Endothelial cell of umbilical vein (primary cell): ENCODE measurements around the gene EEIG1. TPM values are rescaled to one million over a fixed set of nuclear protein-coding genes. Genes with fewer than 3 reads are reported as not detected.

Experiments
- BruUV-seq: library from RNA; stranded (reverse); fragments of 400-500 nt; replicated peaks from 2 replicates; lab custom pipeline; 2021; lab: Mats Ljungman, UMichigan
- CTCF ChIA-PET: fragments of 300-600, 350-600 bp; sonication (Branson Sonifier 250); formaldehyde crosslinking; loops from one replicate; lab custom pipeline; 2021; ENCODE audit warnings: antibody characterized with exemption, inconsistent platforms; lab: Charles Lee
- POLR2A ChIA-PET: fragments of 300-600, 350-600 bp; sonication (Branson Sonifier 250); formaldehyde crosslinking; loops from one replicate; lab custom pipeline; 2021; ENCODE audit warnings: antibody characterized with exemption, inconsistent platforms; lab: Charles Lee
- DNase-seq: peaks from one replicate; pipeline ENCODE4 v3.0.0-alpha.2; 2011; ENCODE audit warnings: low read depth, low spot score
- FAIRE-seq: peaks from 2 replicates; lab custom pipeline; 2011; peaks lifted over from hg19 to GRCh38; lab: Jason Lieb, UNC
- H2AFZ ChIP-seq: 2 replicates; pipeline ENCODE4 v1.6.0; 2012; ENCODE audit warnings: low read depth, low read length, control low read depth, inconsistent platforms
- H3K27ac ChIP-seq: 2 replicates; pipeline ENCODE4 v1.5.1; 2011; ENCODE audit warnings: low read depth, mild to moderate bottlenecking, control low read depth, low read length, moderate library complexity; ENCODE audit not compliant: insufficient read depth
- H3K27me3 ChIP-seq, 2 experiments: 2 replicates each; pipeline versions ENCODE4 v1.6.0 to v1.6.1; 2011; ENCODE audit warnings: low read length in 2 of 2, mixed read lengths in 1 of 2; ENCODE audit not compliant: control insufficient read depth in 2 of 2, insufficient read depth in 2 of 2
- H3K36me3 ChIP-seq, 2 experiments: 2 replicates in 1 of 2; 3 replicates in 1 of 2; pipeline ENCODE4 v1.5.1; 2011; ENCODE audit warnings: low read length in 2 of 2, mild to moderate bottlenecking in 1 of 2, moderate library complexity in 1 of 2; ENCODE audit not compliant: control insufficient read depth in 2 of 2, insufficient read depth in 2 of 2; ENCODE audit errors: extremely low read depth in 1 of 2
- H3K4me1 ChIP-seq: 3 replicates; pipeline ENCODE4 v1.5.1; 2011; ENCODE audit warnings: mild to moderate bottlenecking, low read length; ENCODE audit not compliant: control insufficient read depth, insufficient read depth; ENCODE audit errors: extremely low read depth
- H3K4me2 ChIP-seq: 2 replicates; pipeline ENCODE4 v1.6.1; 2011; ENCODE audit warnings: low read length, control low read depth, mixed read lengths; ENCODE audit not compliant: insufficient read depth
- H3K4me3 ChIP-seq, 3 experiments: fragments of 200-600 bp in 1 of 3; sonication (generic), shearing (Covaris generic) in 1 of 3; replicated peaks in 1 of 3; 2 replicates each; pipeline ENCODE4 v1.5.1; 2011 to 2016; ENCODE audit warnings: control low read depth in 3 of 3, low read length in 3 of 3, mild to moderate bottlenecking in 2 of 3, inconsistent platforms in 1 of 3, low read depth in 1 of 3, moderate library complexity in 1 of 3; ENCODE audit not compliant: insufficient read depth in 1 of 3
- H3K79me2 ChIP-seq: 2 replicates; pipeline ENCODE4 v1.6.0; 2012; ENCODE audit warnings: low read length, inconsistent platforms; ENCODE audit not compliant: control insufficient read depth, insufficient read depth
- H3K9ac ChIP-seq: replicated peaks from 2 replicates; pipeline ENCODE3; 2011; ENCODE audit warnings: low read length, control low read depth; ENCODE audit not compliant: insufficient read depth; ENCODE audit errors: extremely low read depth
- H3K9me1 ChIP-seq: replicated peaks from 3 replicates; pipeline ENCODE4 v1.6.0; 2011; ENCODE audit warnings: mild to moderate bottlenecking, low read length; ENCODE audit not compliant: control insufficient read depth, insufficient read depth; ENCODE audit errors: extremely low read depth
- H3K9me3 ChIP-seq: replicated peaks from 2 replicates; pipeline ENCODE4 v1.5.1; 2012; ENCODE audit warnings: low read length, inconsistent platforms; ENCODE audit not compliant: control insufficient read depth, insufficient read depth
- H4K20me1 ChIP-seq: replicated peaks from 2 replicates; pipeline ENCODE3; 2011; ENCODE audit warnings: mild to moderate bottlenecking, low read length; ENCODE audit not compliant: control insufficient read depth, insufficient read depth; ENCODE audit errors: extremely low read depth
- EZH2 ChIP-seq: IDR thresholded peaks from 2 replicates; pipeline ENCODE4 v1.6.1; 2012; ENCODE audit warnings: borderline replicate concordance, low read depth, mild to moderate bottlenecking, moderate library complexity, low read length, inconsistent platforms; ENCODE audit not compliant: severe bottlenecking
- FOS ChIP-seq: IDR thresholded peaks from 2 replicates; pipeline ENCODE4 v1.6.1; 2011; ENCODE audit warnings: mild to moderate bottlenecking, low read length, moderate library complexity, borderline replicate concordance; ENCODE audit not compliant: insufficient read depth
- GATA2 ChIP-seq: IDR thresholded peaks from 2 replicates; pipeline ENCODE4 v1.7.0; 2011; ENCODE audit warnings: low read depth, mild to moderate bottlenecking, moderate library complexity, mixed read lengths, low read length; ENCODE audit not compliant: insufficient read length, insufficient read depth
- JUN ChIP-seq: IDR thresholded peaks from 2 replicates; pipeline ENCODE4 v1.6.1; 2011; ENCODE audit warnings: borderline replicate concordance, low read depth; ENCODE audit not compliant: insufficient read length, insufficient read depth
- MYC ChIP-seq: IDR thresholded peaks from one replicate; pipeline ENCODE4 v1.6.1; 2011; ENCODE audit warnings: mild to moderate bottlenecking, low read depth, low read length
- POLR2A ChIP-seq: IDR thresholded peaks from 2 replicates; pipeline ENCODE4 v1.6.1; 2012; ENCODE audit warnings: low read depth, mild to moderate bottlenecking, control low read depth, low read length
- POLR2AphosphoS5 ChIP-seq: IDR thresholded peaks from 2 replicates; pipeline ENCODE4 v1.6.1; 2012; ENCODE audit warnings: low read depth, mild to moderate bottlenecking, control low read depth, low read length, moderate library complexity; ENCODE audit not compliant: insufficient read depth
- dilution Hi-C: fragments of 300-500 bp; cut with MboI; formaldehyde crosslinking; loops from one replicate; pipeline ENCODE4 v1.15.0; 2019; ENCODE audit warnings: low sequenced_read_pairs; ENCODE audit not compliant: extremely low pct_ligation_motif_present
- intact Hi-C: fragments of 100-400 bp; cut with micrococcal nuclease; formaldehyde crosslinking; loops from one replicate; pipeline ENCODE4 v1.10.0; 2022
- polyA plus RNA-seq, 4 experiments: library from polyadenylated mRNA; depleted of rRNA in 3 of 4; stranded (reverse) in 3 of 4; unstranded in 1 of 4; fragments of >200 nt; gene quantifications; 2 replicates each; pipeline versions ENCODE4 v1.2.1 to v1.2.3, GENCODE V29; 2011 to 2012; ENCODE audit warnings: missing spikeins in 1 of 4
- total RNA-seq: library from RNA; stranded (reverse); gene quantifications from 2 replicates; pipeline ENCODE4 v1.2.3, GENCODE V29; 2021
- TF ChIP-seq, protein P1 (sequence below), 2 donors: IDR thresholded peaks; 1 replicate in 1 of 2; 2 replicates in 1 of 2; pipeline ENCODE4 v1.5.1; 2011; ENCODE audit warnings: low read length in 2 of 2, mild to moderate bottlenecking in 2 of 2, moderate library complexity in 2 of 2, control low read depth in 1 of 2, inconsistent platforms in 1 of 2, low read depth in 1 of 2; ENCODE audit not compliant: insufficient read depth in 1 of 2; ENCODE audit errors: extremely low read depth in 1 of 2
- TF ChIP-seq, protein P2 (sequence below): IDR thresholded peaks from 2 replicates; pipeline ENCODE4 v1.6.1; 2011; ENCODE audit not compliant: insufficient read depth, insufficient read length

Gene EEIG1
- total and polyA plus RNA-seq, 2 donors (not counting 3 experiments of a cell fraction or from before 2014, with no cell fraction given) = 8.4 to 19.0 TPM

DNA sequence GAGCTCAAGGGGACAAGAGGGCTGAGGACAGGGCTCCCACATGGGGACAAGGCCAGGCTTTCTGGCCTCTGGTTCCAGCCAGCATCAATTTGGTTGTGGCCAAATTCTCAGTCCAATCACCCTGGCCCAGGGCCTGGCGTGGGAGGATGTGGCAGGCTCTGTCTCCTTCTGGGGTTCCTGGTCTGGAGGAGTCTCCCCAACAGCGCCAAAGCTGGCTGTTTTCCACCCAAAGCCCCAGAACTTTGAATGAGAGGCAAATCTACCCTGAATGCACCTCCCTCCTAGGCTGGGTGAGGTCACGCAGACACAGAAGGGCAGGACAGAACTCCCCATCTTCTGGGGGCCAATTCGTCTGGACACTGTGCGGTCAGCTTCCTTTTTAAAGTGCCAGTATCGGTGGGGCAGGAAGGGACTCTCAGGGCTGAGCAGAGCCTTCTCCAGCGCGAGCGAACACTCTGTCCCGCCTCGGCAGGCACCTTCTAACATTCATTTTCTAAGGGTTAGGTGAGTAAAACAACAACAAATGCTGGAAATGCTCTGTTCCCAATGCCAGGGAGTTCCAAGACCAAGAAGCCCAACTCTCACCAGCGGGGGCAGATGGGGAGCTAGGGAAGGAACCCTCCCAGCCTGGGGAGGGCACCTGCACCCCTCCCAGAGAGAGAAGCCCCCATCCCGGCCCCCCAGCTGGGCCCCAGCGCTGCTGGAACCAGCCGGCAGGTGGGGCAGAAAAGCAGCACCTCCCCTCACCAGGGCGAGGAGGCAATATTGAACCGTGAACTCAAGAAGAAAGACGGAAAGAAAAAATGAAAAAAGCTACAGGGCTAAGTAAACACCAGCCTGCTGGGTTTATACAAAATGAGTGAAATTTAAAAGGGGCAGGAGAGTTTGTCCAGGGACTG is 39.5 kb downstream of the EEIG1 start:
- Histone ChIP-seq H3K9me1 (no peaks in the 10 kb centered on the region), H3K36me3 (peaks cover 0 to 5% of the 10 kb centered on the region in 2 experiments), H3K9me3 (no peaks in the 10 kb centered on the region), H3K27me3 (no peaks in the 10 kb centered on the region), H3K27ac (no peak overlapping the region), H4K20me1 (no peaks in the 10 kb centered on the region), H3K4me3 (no peak overlapping the region), H3K4me1 (peaks cover 15% of the 10 kb centered on the region), H3K4me2 (no peak overlapping the region), H3K79me2 (peaks cover 12% of the 10 kb centered on the region), H2AFZ (no peak overlapping the region), H3K9ac (no peak overlapping the region)
- intact Hi-C loops (no loop called here), dilution Hi-C loops (no loop called here)
- FAIRE-seq (no peak), DNase-seq (no peak)
- TF ChIP-seq POLR2AphosphoS5 (no peak), POLR2A (no peak), FOS (no peak), EZH2 (no peak), JUN (no peak), GATA2 (no peak), MYC (no peak)
- TF ChIP-seq, protein P1, sequence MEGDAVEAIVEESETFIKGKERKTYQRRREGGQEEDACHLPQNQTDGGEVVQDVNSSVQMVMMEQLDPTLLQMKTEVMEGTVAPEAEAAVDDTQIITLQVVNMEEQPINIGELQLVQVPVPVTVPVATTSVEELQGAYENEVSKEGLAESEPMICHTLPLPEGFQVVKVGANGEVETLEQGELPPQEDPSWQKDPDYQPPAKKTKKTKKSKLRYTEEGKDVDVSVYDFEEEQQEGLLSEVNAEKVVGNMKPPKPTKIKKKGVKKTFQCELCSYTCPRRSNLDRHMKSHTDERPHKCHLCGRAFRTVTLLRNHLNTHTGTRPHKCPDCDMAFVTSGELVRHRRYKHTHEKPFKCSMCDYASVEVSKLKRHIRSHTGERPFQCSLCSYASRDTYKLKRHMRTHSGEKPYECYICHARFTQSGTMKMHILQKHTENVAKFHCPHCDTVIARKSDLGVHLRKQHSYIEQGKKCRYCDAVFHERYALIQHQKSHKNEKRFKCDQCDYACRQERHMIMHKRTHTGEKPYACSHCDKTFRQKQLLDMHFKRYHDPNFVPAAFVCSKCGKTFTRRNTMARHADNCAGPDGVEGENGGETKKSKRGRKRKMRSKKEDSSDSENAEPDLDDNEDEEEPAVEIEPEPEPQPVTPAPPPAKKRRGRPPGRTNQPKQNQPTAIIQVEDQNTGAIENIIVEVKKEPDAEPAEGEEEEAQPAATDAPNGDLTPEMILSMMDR (IDR thresholded peaks at IDR 0.05; ENCODE audit: extremely low read depth in 1 of 2, insufficient read depth in 1 of 2, low read depth in 1 of 2, low read length in 2 of 2) = no peak
- TF ChIP-seq, protein P2, sequence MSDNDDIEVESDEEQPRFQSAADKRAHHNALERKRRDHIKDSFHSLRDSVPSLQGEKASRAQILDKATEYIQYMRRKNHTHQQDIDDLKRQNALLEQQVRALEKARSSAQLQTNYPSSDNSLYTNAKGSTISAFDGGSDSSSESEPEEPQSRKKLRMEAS = no peak
- CTCF ChIA-PET = interaction anchor here (1.2 to 6.5 kb wide), 9 partner anchors 11 to 176 kb away, joined by 3 to 203 read pairs (median 10); partner anchors contain the start of genes EEIG1 and PIP5KL1
- no TSS peak for BruUV-seq
- POLR2A ChIA-PET = no interaction called here
